ENCODE measurements around the gene HOXA9. TPM values are rescaled to one million over a fixed set of nuclear protein-coding genes. Genes with fewer than 3 reads are reported as not detected.

The HOXA9 gene
- total and polyA plus RNA-seq, 10 of the 15 experiments (the other 5 are each of a cell fraction or from before 2014, with no cell fraction given) = not detected

DNA sequence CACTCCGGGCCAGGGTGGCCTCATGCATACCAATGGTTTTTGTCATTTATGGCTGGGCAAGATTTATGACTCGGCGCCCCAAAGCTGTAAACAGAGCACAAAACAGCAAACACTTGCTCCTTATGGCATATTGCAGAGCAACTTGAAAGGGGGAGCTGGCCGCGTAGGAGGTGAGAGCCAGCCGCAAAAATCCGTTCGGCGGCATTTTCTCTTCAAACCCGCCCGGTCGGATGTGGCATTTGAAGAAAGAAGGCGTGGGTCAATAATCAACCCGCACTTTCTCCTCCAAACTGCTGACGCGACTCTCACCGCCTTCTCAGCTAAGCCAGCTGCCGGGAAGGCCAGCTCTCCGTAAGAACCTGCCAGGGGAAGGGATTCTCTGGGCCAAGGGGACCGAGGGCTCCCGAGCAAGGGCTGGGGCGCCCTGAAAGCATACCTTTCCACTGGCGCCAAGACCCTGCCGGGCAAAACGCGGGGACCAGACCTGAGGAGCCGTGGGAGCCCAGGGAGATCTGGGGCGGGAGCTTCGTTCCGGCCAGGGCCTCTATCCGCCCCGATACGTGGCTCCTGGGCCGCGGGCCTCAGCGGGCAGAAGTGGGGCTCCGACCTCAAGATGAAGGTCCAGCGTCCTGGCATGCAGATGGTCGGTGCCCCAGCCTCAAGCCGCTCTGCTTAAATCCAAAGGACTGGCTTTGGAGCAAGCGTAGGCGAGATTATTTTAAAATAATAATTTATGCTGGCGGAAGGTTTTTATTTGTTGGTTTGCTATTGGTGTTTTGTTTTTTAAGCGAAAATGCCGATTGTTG is 49.9 kb downstream of the HOXA9 start:
- CTCF ChIA-PET = no interaction called here
- WGBS (ENCODE audit: insufficient coverage, insufficient replicate concordance, low lambda C conversion rate, missing lambda C conversion rate) = 76% methylated on average over 45 of the region's 45 CpGs
- H3K79me2 ChIP-seq (ENCODE audit: control insufficient read depth, insufficient read depth, low read length) = no peaks in the 10 kb centered on the region
- H2AFZ ChIP-seq (ENCODE audit: control insufficient read depth, low read depth, low read length) = no peak overlapping the region
- no TSS peak for BruUV-seq (replicated peaks)
- intact Hi-C loops (cut with micrococcal nuclease; ENCODE audit: unreplicated experiment) (no loop called here), in situ Hi-C loops (cut with MboI) (no loop called here)
- TF ChIP-seq, protein P1, sequence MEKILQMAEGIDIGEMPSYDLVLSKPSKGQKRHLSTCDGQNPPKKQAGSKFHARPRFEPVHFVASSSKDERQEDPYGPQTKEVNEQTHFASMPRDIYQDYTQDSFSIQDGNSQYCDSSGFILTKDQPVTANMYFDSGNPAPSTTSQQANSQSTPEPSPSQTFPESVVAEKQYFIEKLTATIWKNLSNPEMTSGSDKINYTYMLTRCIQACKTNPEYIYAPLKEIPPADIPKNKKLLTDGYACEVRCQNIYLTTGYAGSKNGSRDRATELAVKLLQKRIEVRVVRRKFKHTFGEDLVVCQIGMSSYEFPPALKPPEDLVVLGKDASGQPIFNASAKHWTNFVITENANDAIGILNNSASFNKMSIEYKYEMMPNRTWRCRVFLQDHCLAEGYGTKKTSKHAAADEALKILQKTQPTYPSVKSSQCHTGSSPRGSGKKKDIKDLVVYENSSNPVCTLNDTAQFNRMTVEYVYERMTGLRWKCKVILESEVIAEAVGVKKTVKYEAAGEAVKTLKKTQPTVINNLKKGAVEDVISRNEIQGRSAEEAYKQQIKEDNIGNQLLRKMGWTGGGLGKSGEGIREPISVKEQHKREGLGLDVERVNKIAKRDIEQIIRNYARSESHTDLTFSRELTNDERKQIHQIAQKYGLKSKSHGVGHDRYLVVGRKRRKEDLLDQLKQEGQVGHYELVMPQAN (conservative IDR thresholded peaks at IDR 0.05) = no peak
- no peak for TF ChIP-seq SRF (IDR thresholded peaks at IDR 0.05; ENCODE audit: low read depth in 2 of 2, low read length in 2 of 2)
- TF ChIP-seq TBL1XR1 (IDR thresholded peaks at IDR 0.05; ENCODE audit: low read depth, low read length) = no peak
- no peak for TF ChIP-seq KLF5 (IDR thresholded peaks at IDR 0.05; ENCODE audit: partially characterized antibody)
- no peak for TF ChIP-seq DPF2 (IDR thresholded peaks at IDR 0.05)
- TF ChIP-seq, protein P2, sequence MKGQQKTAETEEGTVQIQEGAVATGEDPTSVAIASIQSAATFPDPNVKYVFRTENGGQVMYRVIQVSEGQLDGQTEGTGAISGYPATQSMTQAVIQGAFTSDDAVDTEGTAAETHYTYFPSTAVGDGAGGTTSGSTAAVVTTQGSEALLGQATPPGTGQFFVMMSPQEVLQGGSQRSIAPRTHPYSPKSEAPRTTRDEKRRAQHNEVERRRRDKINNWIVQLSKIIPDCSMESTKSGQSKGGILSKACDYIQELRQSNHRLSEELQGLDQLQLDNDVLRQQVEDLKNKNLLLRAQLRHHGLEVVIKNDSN (IDR thresholded peaks at IDR 0.05; ENCODE audit: borderline replicate concordance, extremely low read length, insufficient read depth, low read depth, low read length) = no peak
- TF ChIP-seq, protein P3, sequence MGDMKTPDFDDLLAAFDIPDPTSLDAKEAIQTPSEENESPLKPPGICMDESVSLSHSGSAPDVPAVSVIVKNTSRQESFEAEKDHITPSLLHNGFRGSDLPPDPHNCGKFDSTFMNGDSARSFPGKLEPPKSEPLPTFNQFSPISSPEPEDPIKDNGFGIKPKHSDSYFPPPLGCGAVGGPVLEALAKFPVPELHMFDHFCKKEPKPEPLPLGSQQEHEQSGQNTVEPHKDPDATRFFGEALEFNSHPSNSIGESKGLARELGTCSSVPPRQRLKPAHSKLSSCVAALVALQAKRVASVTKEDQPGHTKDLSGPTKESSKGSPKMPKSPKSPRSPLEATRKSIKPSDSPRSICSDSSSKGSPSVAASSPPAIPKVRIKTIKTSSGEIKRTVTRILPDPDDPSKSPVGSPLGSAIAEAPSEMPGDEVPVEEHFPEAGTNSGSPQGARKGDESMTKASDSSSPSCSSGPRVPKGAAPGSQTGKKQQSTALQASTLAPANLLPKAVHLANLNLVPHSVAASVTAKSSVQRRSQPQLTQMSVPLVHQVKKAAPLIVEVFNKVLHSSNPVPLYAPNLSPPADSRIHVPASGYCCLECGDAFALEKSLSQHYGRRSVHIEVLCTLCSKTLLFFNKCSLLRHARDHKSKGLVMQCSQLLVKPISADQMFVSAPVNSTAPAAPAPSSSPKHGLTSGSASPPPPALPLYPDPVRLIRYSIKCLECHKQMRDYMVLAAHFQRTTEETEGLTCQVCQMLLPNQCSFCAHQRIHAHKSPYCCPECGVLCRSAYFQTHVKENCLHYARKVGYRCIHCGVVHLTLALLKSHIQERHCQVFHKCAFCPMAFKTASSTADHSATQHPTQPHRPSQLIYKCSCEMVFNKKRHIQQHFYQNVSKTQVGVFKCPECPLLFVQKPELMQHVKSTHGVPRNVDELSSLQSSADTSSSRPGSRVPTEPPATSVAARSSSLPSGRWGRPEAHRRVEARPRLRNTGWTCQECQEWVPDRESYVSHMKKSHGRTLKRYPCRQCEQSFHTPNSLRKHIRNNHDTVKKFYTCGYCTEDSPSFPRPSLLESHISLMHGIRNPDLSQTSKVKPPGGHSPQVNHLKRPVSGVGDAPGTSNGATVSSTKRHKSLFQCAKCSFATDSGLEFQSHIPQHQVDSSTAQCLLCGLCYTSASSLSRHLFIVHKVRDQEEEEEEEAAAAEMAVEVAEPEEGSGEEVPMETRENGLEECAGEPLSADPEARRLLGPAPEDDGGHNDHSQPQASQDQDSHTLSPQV (IDR thresholded peaks at IDR 0.05) = no peak
- no peak for TF ChIP-seq RBBP5 (conservative IDR thresholded peaks at IDR 0.05)
- TF ChIP-seq POU2F2 (IDR thresholded peaks at IDR 0.05; ENCODE audit: borderline replicate concordance, low read depth, low read length) = no peak
- TF ChIP-seq SUPT20H (IDR thresholded peaks at IDR 0.05; ENCODE audit: borderline replicate concordance, control insufficient read depth, low read depth, low read length) = no peak
- TF ChIP-seq SMAD1 (IDR thresholded peaks at IDR 0.05; ENCODE audit: low read depth, partially characterized antibody) = no peak
- TF ChIP-seq, protein P4, sequence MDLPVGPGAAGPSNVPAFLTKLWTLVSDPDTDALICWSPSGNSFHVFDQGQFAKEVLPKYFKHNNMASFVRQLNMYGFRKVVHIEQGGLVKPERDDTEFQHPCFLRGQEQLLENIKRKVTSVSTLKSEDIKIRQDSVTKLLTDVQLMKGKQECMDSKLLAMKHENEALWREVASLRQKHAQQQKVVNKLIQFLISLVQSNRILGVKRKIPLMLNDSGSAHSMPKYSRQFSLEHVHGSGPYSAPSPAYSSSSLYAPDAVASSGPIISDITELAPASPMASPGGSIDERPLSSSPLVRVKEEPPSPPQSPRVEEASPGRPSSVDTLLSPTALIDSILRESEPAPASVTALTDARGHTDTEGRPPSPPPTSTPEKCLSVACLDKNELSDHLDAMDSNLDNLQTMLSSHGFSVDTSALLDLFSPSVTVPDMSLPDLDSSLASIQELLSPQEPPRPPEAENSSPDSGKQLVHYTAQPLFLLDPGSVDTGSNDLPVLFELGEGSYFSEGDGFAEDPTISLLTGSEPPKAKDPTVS (IDR thresholded peaks at IDR 0.05; ENCODE audit: low read depth, low read length) = no peak
- H4K20me1 ChIP-seq (ENCODE audit: control insufficient read depth, insufficient read depth) = no peaks in the 10 kb centered on the region; the same call in 1 of the 2 replicates
- SMC1A ChIA-PET (ENCODE audit: uncharacterized antibody, unreplicated experiment) = no interaction called here
- FAIRE-seq (no peak), DNase-seq (ENCODE audit: low read depth, low spot score) (no peak), ATAC-seq (no peak)
- no peaks in the 10 kb centered on the region for H3K36me3 ChIP-seq (ENCODE audit: control insufficient read depth in 2 of 2, insufficient read depth in 2 of 2, low read length in 1 of 2)
- H3K27me3 ChIP-seq (replicated peaks in 1 of 2; ENCODE audit: control insufficient read depth in 2 of 2, insufficient read depth in 2 of 2, low read length in 1 of 2) = no peaks in the 10 kb centered on the region
- POLR2A ChIA-PET = no interaction called here
- H3K4me1 ChIP-seq (ENCODE audit: control insufficient read depth, insufficient read depth, low read length) = no peaks in the 10 kb centered on the region
- no peak overlapping the region for H3K9ac ChIP-seq (ENCODE audit: control insufficient read depth, insufficient read depth, low read length)
- RAD21 ChIA-PET (ENCODE audit: unreplicated experiment) = interaction anchor here (1.4 kb wide), 1 partner anchor 261 kb away, joined by 3 read pairs; no protein-coding TSS in a partner anchor
- H3K9me3 ChIP-seq (replicated peaks; ENCODE audit: control insufficient read depth, insufficient read depth, low read length) = no peaks in the 10 kb centered on the region
- H3K4me2 ChIP-seq (ENCODE audit: control insufficient read depth, insufficient read depth) = no peak overlapping the region
- no peak overlapping the region for H3K27ac ChIP-seq (ENCODE audit: control insufficient read depth, insufficient read depth)
- no peak overlapping the region for H3K4me3 ChIP-seq

Data from GM12878 (cell line).